ENCODE data around the gene XK. TPM values are rescaled to one million over a fixed set of nuclear protein-coding genes. Genes with fewer than 3 reads are reported as not detected.

Gene XK
- total RNA-seq, 1 experiment from 2014 or later: 0.26 TPM

DNA sequence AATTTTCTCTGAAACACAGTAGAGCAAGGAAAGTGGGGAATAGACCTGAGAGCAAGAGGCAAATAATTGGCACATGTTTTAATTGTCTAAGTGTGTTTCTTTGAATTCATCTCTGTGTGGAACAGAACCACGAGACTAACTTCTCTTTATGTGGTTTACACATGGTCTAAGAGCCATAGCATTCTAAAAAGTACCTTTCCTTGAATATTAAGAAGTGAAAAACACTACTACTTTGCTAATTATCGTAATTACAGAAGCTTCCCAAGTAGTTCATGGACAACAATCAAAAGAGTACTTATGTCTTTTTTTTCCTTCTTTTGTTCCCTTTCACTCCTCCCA, 91.4 kb downstream of the XK start:
- in situ Hi-C loops (cut with HindIII; ENCODE audit: low pct_unique_long_range_greater_than_20kb, low sequenced_read_pairs): no loop called here
- no peak for DNase-seq (ENCODE audit: low read depth, low spot score)

DNA sequence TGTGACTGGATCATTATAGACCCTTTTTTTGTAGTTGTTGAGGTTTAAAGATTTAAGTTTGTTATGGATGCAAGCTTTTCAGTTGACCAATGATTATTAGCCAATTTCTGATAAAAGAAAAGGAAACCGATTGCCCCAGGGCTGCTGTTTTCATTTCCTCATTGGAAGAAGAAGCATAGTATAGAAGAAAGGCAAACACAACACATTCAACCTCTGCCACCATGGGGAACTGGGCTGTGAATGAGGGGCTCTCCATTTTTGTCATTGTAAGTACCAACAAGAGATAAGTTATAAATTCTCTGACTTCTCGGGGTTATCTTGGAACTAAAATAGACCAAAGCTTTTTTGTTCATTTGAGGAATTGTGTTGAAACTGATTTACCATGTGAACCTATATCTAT, 94.3 kb downstream of the XK start, which contains the start of gene CYBB:
Gene CYBB, plus strand, starts transcription at position 203 of the 400 bp plus-strand sequence. Its CDS starts 19 bp downstream, at position 222.
- DNase-seq (ENCODE audit: low read depth, low spot score): no peak
- in situ Hi-C loops (cut with HindIII; ENCODE audit: low pct_unique_long_range_greater_than_20kb, low sequenced_read_pairs): no loop called here

DNA sequence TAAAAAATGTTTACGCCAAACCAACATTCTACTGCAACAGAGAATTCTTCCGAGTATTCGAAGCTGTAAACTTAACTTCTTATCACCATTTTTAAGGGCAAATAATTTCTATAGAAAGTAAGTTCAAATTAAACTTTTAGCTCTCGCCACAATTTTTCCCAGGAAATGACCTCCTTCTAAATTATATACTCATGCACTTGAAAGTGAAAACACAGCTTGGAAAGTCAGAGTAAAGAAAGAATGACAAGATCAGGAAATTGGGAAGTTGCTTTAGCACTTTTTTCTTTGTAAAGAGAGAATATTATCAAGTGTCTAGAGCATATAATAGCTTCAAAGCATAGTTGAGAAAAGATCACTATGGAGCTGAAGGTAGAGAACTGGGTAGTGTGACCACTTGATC, 95.5 kb downstream of the XK start:
- in situ Hi-C loops (cut with HindIII; ENCODE audit: low pct_unique_long_range_greater_than_20kb, low sequenced_read_pairs): no loop called here
- no peak for DNase-seq (ENCODE audit: low read depth, low spot score)

Other genes with a start within 250 kb of the XK start
- not detected in 2 replicates for gene LANCL3, start 114.1 kb upstream of the XK start, total RNA-seq (2014; rRNA removed; shearing (Covaris generic))
- gene CYBB, start 94.3 kb downstream of the XK start, total RNA-seq (2014; rRNA removed; shearing (Covaris generic)): 0.11 TPM in 2 replicates
- 125 and 137 TPM in 2 replicates for gene DYNLT3, start 161.8 kb downstream of the XK start, total RNA-seq (2014; rRNA removed; shearing (Covaris generic))

All from SK-MEL-5 (cell line).